Vagina (tissue), 2 donors: Measurements from ENCODE around the gene TST.

Experiments
- CTCF ChIP-seq, 3 experiments: fragments of 450-650 bp in 2 of 3; fragments of 200-600 bp in 1 of 3; sonication (generic) in 1 of 3; IDR thresholded peaks; one replicate each; pipeline ENCODE4 v1.5.1; 2017 to 2019; ENCODE audit warnings: antibody characterized with exemption in 3 of 3, mild to moderate bottlenecking in 2 of 3, moderate library complexity in 2 of 3
- POLR2A ChIP-seq, 2 donors: fragments of 450-650 bp; IDR thresholded peaks; one replicate each; pipeline ENCODE4 v1.6.1; 2017; ENCODE audit warnings: antibody characterized with exemption in 2 of 2, mild to moderate bottlenecking in 2 of 2, moderate library complexity in 2 of 2
- POLR2AphosphoS5 ChIP-seq, 2 donors: sonication (generic); formaldehyde crosslinking; IDR thresholded peaks; one replicate each; pipeline ENCODE4 v1.9.0; 2017; ENCODE audit warnings: antibody characterized with exemption in 2 of 2, mild to moderate bottlenecking in 2 of 2, low read depth in 1 of 2; ENCODE audit not compliant: insufficient read depth in 1 of 2

- no peak for TF ChIP-seq POLR2AphosphoS5 (IDR thresholded peaks at IDR 0.05; ENCODE audit: insufficient read depth in 1 of 2, low read depth in 1 of 2)
- no peak for TF ChIP-seq CTCF (IDR thresholded peaks at IDR 0.05)
- no peak for TF ChIP-seq POLR2A (IDR thresholded peaks at IDR 0.05)
These were observed 21.5 kb downstream of the TST start for GRCh38 chr22:36997746-36998145.
